GM19455 (cell line): ENCODE measurements around the gene HERC6.
"Not testable (repeated sequence)": the region's sequence is repeated elsewhere in the genome, so short reads cannot be mapped to it uniquely, and the experiment has no call there.

Experiments
- ATAC-seq: cut with Tn5 transposase; IDR thresholded peaks from one replicate; pipeline ENCODE4 v1.9.1; 2021; ENCODE audit not compliant: unreplicated experiment

HERC6 gene

GRCh38 chr4:88378691-88379559, at the start of gene HERC6:
Gene HERC6, plus strand, starts transcription at chr4:88378852. Its CDS starts 70 bp downstream, at chr4:88378922.
- peak; percentile 77 for ATAC-seq

- ATAC-seq, result no peak
Measured at GRCh38 chr4:88333741-88334405, 44.8 kb upstream of the HERC6 start.

GRCh38 chr4:88335092-88335665, 43.5 kb upstream of the HERC6 start:
- no peak for ATAC-seq

GRCh38 chr4:88341227-88342192, 37.1 kb upstream of the HERC6 start:
- no peak for ATAC-seq

- not testable (repeated sequence) for ATAC-seq
Measured at GRCh38 chr4:88346902-88347301, 31.8 kb upstream of the HERC6 start.

- not testable (repeated sequence) for ATAC-seq
Measured at GRCh38 chr4:88348761-88349160, 29.9 kb upstream of the HERC6 start.

GRCh38 chr4:88350786-88351185, 27.9 kb upstream of the HERC6 start:
- ATAC-seq, result no peak

- no peak for ATAC-seq
Measured at GRCh38 chr4:88352062-88352740, 26.5 kb upstream of the HERC6 start.

- ATAC-seq, result no peak
Measured at GRCh38 chr4:88353324-88353723, 25.3 kb upstream of the HERC6 start.

GRCh38 chr4:88356771-88357170, 21.9 kb upstream of the HERC6 start:
- ATAC-seq, result no peak

- ATAC-seq, result no peak
Measured at GRCh38 chr4:88357262-88357661, 21.4 kb upstream of the HERC6 start.

GRCh38 chr4:88359558-88359957, 19.1 kb upstream of the HERC6 start:
- no peak for ATAC-seq

- no peak for ATAC-seq
Measured at GRCh38 chr4:88360256-88360655, 18.4 kb upstream of the HERC6 start.

GRCh38 chr4:88360791-88361190, 17.9 kb upstream of the HERC6 start:
- no peak for ATAC-seq

GRCh38 chr4:88361217-88361773, 17.4 kb upstream of the HERC6 start:
- not testable (repeated sequence) for ATAC-seq

- ATAC-seq, result no peak
Measured at GRCh38 chr4:88366460-88366859, 12.2 kb upstream of the HERC6 start.

GRCh38 chr4:88367826-88368225, 10.8 kb upstream of the HERC6 start:
- no peak for ATAC-seq

GRCh38 chr4:88369180-88369812, 9.4 kb upstream of the HERC6 start:
- ATAC-seq, result not testable (repeated sequence)

GRCh38 chr4:88381123-88381522, 2.5 kb downstream of the HERC6 start:
- no peak for ATAC-seq
